OCI-LY3 (cell line): ENCODE results near the gene PIK3R6.

ENCODE experiments used
- H2AFZ ChIP-seq: fragments of 200-600, 300-600 bp; shearing (Covaris generic); 2 replicates; pipeline ENCODE4 v1.6.0; 2014; ENCODE audit warnings: antibody characterized with exemption, low read depth, low read length
- H3K27ac ChIP-seq: fragments of 200-600, 300-600 bp; sonication (generic); 2 replicates; pipeline ENCODE4 v1.5.1; 2014; ENCODE audit warnings: mild to moderate bottlenecking, low read length, moderate library complexity, mixed read lengths
- H3K27me3 ChIP-seq: fragments of 200-600, 300-600 bp; sonication (generic); 2 replicates; pipeline ENCODE4 v1.6.1; 2014; ENCODE audit warnings: low read depth, low read length, mixed read lengths
- H3K36me3 ChIP-seq: fragments of 200-600, 300-600 bp; sonication (generic); replicated peaks from 2 replicates; pipeline ENCODE3; 2014; ENCODE audit warnings: low read depth, low read length, mixed read lengths
- H3K4me1 ChIP-seq: fragments of 300-600, 200-600 bp; sonication (generic); 2 replicates; pipeline ENCODE4 v1.6.1; 2014; ENCODE audit warnings: low read length, mixed read lengths
- H3K4me2 ChIP-seq: fragments of 200-600, 300-600 bp; sonication (generic); 2 replicates; pipeline ENCODE4 v1.6.1; 2014; ENCODE audit warnings: low read length, mixed read lengths
- H3K4me3 ChIP-seq: fragments of 300-600, 200-600 bp; sonication (generic); 2 replicates; pipeline ENCODE4 v1.5.1; 2014; ENCODE audit warnings: antibody characterized with exemption, mild to moderate bottlenecking, low read length, moderate library complexity
- H3K79me2 ChIP-seq: fragments of 300-600, 200-600 bp; shearing (Covaris generic); 2 replicates; pipeline ENCODE4 v1.6.1; 2014; ENCODE audit warnings: mild to moderate bottlenecking, low read length, mixed read lengths
- H3K9ac ChIP-seq: fragments of 300-600, 200-600 bp; shearing (Covaris generic); 2 replicates; pipeline ENCODE4 v1.6.0; 2014; ENCODE audit warnings: mild to moderate bottlenecking, low read length, moderate library complexity
- H3K9me3 ChIP-seq: fragments of 200-600, 300-600 bp; shearing (Covaris generic); 2 replicates; pipeline ENCODE4 v1.6.1; 2014; ENCODE audit warnings: low read length, mixed read lengths; ENCODE audit not compliant: insufficient read depth
- H4K20me1 ChIP-seq: fragments of 200-600, 300-600 bp; sonication (generic); 2 replicates; pipeline ENCODE4 v1.6.1; 2016; ENCODE audit warnings: low read length, mixed read lengths; ENCODE audit not compliant: insufficient read depth
- CTCF ChIP-seq: fragments of 200-600, 300-600 bp; sonication (generic); IDR thresholded peaks from 2 replicates; pipeline ENCODE4 v1.5.1; 2014; ENCODE audit warnings: antibody characterized with exemption, low read length, low read depth
- EZH2phosphoT487 ChIP-seq: fragments of 200-600 bp; shearing (Covaris generic); IDR thresholded peaks from 2 replicates; pipeline ENCODE4 v1.6.1; 2018; ENCODE audit warnings: antibody characterized with exemption, mixed run types, low read depth

Gene PIK3R6

DNA sequence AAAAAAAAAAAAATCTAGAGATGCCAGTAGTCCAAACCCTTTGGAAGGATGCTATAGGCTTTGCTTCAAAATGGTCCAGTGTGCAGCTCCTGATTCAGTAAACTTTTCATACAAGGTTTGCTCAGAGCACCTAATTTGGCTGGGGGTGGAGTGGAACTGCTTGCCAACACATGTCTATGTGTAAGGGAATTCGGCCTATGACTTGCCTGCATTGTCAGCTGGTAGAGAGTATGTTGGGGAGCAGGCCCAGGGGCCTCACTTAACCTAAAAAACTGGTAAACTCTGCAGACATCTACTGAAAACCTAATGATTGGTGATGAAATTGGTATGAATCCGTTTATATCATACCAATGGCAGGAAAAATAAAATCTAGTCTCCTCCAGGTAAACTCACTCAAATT lies 66.8 kb downstream of the PIK3R6 start:
- H3K36me3 ChIP-seq: no peaks in the 10 kb centered on the region
- no peak overlapping the region for H2AFZ ChIP-seq
- no peak overlapping the region for H3K4me2 ChIP-seq
- no peak overlapping the region for H3K27ac ChIP-seq
- H4K20me1 ChIP-seq: no peaks in the 10 kb centered on the region
- TF ChIP-seq CTCF: no peak
- TF ChIP-seq EZH2phosphoT487: no peak
- H3K9me3 ChIP-seq: no peaks in the 10 kb centered on the region
- no peaks in the 10 kb centered on the region for H3K79me2 ChIP-seq
- no peaks in the 10 kb centered on the region for H3K27me3 ChIP-seq
- peaks cover 36% of the 10 kb centered on the region for H3K4me1 ChIP-seq
- H3K4me3 ChIP-seq: no peak overlapping the region
- H3K9ac ChIP-seq: no peak overlapping the region

- no peak overlapping the region for H3K4me3 ChIP-seq
Measured at GRCh38 chr17:8799570-8800212, 67.8 kb downstream of the PIK3R6 start.

DNA sequence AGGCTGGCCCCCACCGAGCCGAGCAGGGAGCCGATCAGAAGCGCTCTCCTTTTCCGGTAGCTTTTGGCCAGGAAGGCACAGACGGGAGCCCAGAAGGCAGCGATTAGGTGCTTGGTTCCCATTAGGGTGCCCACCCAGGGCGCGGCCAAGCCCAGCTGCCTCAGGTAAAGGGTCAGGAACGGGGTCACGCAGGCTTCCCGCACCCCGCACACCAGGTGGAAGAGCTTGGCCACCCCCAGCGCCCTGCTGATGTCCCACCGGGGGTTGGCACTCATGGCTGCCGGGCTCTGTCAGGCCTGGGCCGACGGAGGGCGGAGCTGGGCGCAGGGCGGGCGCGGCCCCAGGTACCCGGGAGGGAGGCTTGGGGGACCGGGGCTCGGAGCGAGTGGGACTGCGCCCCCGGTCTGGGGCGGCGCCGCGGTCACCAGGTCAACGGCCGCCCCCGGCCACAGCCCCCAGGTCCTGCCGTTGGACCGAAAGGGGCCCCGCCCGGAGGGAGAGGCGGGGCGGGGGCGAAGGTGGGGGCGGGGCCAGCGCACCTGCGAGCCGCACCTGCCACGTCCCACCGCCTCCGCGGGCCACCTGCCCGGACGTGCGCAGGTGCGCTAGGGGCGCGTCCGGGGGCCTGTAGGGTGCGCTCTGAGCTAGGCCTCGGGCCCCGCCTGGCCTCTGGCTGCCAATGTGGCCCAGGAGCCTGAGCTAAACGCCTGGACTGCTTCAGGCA lies 68.5 kb downstream of the PIK3R6 start, which contains the start of gene MFSD6L:
TSS of gene MFSD6L (minus strand) at position 520 of the 724 bp plus-strand sequence. CDS start at position 275, 245 bp downstream.
- no peak within 1 kb of the TSS for H3K9ac ChIP-seq
- H3K27ac ChIP-seq: no peak within 1 kb of the TSS
- H4K20me1 ChIP-seq: no peaks in the 10 kb centered on the region
- TF ChIP-seq CTCF (no peak), EZH2phosphoT487 (no peak)
- H2AFZ ChIP-seq: no peak within 1 kb of the TSS
- H3K36me3 ChIP-seq: no peaks in the 10 kb centered on the region
- H3K27me3 ChIP-seq: no peaks in the 10 kb centered on the region
- H3K9me3 ChIP-seq: no peaks in the 10 kb centered on the region
- H3K4me1 ChIP-seq: peaks cover 22% of the 10 kb centered on the region
- H3K4me3 ChIP-seq: no peak within 1 kb of the TSS
- H3K79me2 ChIP-seq: no peaks in the 10 kb centered on the region
- peak within 1 kb of the TSS; percentile 12; the same call in 1 of the 2 replicates for H3K4me2 ChIP-seq

More at GRCh38 chr17:8799570-8800212, 67.8 kb downstream of the PIK3R6 start:
- H3K4me1 ChIP-seq: peaks cover 27% of the 10 kb centered on the region
- H3K4me2 ChIP-seq: peak overlapping the region; percentile 12; the same call in 1 of the 2 replicates
- no peaks in the 10 kb centered on the region for H3K9me3 ChIP-seq
- no peaks in the 10 kb centered on the region for H3K79me2 ChIP-seq
- H2AFZ ChIP-seq: no peak overlapping the region
- no peak overlapping the region for H3K27ac ChIP-seq
- H3K27me3 ChIP-seq: no peaks in the 10 kb centered on the region
- TF ChIP-seq CTCF: no peak
- TF ChIP-seq EZH2phosphoT487: no peak
- H3K9ac ChIP-seq: no peak overlapping the region
- no peaks in the 10 kb centered on the region for H4K20me1 ChIP-seq
- no peaks in the 10 kb centered on the region for H3K36me3 ChIP-seq

DNA sequence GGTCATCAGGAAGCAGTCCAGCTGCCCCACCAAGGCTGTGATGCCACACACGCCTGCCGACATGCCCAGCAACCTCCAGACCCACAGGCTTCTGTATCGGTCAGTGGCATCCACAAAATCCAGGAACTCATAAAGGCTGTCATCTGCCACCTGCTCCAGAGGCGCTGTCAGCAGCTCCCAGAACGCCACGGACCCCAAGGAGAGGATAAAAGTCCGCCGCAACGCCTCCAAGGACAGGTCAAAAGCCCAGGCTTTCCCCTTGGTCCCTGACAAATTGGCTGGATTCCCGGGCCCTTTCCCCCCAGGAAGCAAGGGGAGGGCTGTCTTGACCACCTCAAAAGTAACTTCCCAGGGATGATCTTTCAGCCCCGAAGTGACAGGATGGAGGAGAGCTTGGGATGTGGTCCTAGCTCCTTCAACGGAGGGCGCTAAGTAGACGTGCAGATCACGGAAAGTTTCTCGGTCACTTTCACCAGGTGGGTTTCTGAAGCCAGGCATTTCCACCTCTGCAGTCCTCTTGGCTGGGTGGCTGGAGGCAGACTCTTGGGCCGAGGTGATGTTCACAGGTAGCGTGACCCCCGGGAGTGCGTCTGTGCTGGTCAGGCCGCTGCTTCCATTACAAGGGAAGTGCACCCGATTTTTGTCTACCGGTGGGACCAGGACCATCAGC lies 69.2 kb downstream of the PIK3R6 start:
- no peaks in the 10 kb centered on the region for H4K20me1 ChIP-seq
- H3K4me1 ChIP-seq: peaks cover 22% of the 10 kb centered on the region
- H3K4me3 ChIP-seq: no peak overlapping the region
- H3K36me3 ChIP-seq: no peaks in the 10 kb centered on the region
- no peaks in the 10 kb centered on the region for H3K27me3 ChIP-seq
- no peak overlapping the region for H3K27ac ChIP-seq
- no peaks in the 10 kb centered on the region for H3K9me3 ChIP-seq
- H3K79me2 ChIP-seq: no peaks in the 10 kb centered on the region
- no peak overlapping the region for H3K4me2 ChIP-seq
- H3K9ac ChIP-seq: no peak overlapping the region
- no peak for TF ChIP-seq CTCF
- no peak for TF ChIP-seq EZH2phosphoT487
- no peak overlapping the region for H2AFZ ChIP-seq
